H9 (cell line): ENCODE data around the gene PTTG2. TPM values are rescaled to one million over a fixed set of nuclear protein-coding genes. Genes with fewer than 3 reads are reported as not detected.

Experiments used
- DNase-seq: peaks from one replicate; pipeline ENCODE4 v3.0.0-alpha.2; 2017
- H2AFZ ChIP-seq: one replicate; pipeline ENCODE4 v1.6.1; 2013; ENCODE audit warnings: mild to moderate bottlenecking, low read length, control low read depth, moderate library complexity
- H2AK5ac ChIP-seq: 2 replicates; pipeline ENCODE4 v1.6.1; 2013; ENCODE audit warnings: low read length, control low read depth, mixed read lengths; ENCODE audit not compliant: insufficient read length
- H2BK120ac ChIP-seq: one replicate; pipeline ENCODE4 v1.6.1; 2013; ENCODE audit warnings: low read depth, mild to moderate bottlenecking, low read length, control low read depth, inconsistent platforms; ENCODE audit not compliant: poor library complexity, severe bottlenecking
- H2BK12ac ChIP-seq: 2 replicates; pipeline ENCODE4 v1.6.1; 2013; ENCODE audit warnings: low read length, control low read depth, mixed read lengths, low read depth; ENCODE audit not compliant: insufficient read length
- H2BK15ac ChIP-seq: 2 replicates; pipeline ENCODE4 v1.6.1; 2013; ENCODE audit warnings: low read depth, low read length, control low read depth
- H2BK20ac ChIP-seq: one replicate; pipeline ENCODE4 v1.6.1; 2013; ENCODE audit warnings: low read depth, mild to moderate bottlenecking, low read length, control low read depth, inconsistent platforms; ENCODE audit not compliant: poor library complexity, severe bottlenecking
- H2BK5ac ChIP-seq: 2 replicates; pipeline ENCODE4 v1.6.1; 2013; ENCODE audit warnings: low read length, control low read depth, mixed read lengths; ENCODE audit not compliant: insufficient read length
- H3K14ac ChIP-seq: 2 replicates; pipeline ENCODE4 v1.6.1; 2013; ENCODE audit warnings: low read length, control low read depth; ENCODE audit not compliant: insufficient read depth
- H3K18ac ChIP-seq: 2 replicates; pipeline ENCODE4 v1.6.1; 2013; ENCODE audit warnings: low read depth, mild to moderate bottlenecking, mixed read lengths, low read length, control low read depth; ENCODE audit not compliant: insufficient read length
- H3K23ac ChIP-seq: 2 replicates; pipeline ENCODE4 v1.6.1; 2013; ENCODE audit warnings: low read length, control low read depth, mixed read lengths, low read depth; ENCODE audit not compliant: insufficient read length
- H3K23me2 ChIP-seq: 2 replicates; pipeline ENCODE4 v1.6.1; 2013; ENCODE audit warnings: low read depth, mild to moderate bottlenecking, mixed read lengths, low read length, control low read depth; ENCODE audit not compliant: insufficient read length, poor library complexity, severe bottlenecking
- H3K27ac ChIP-seq: 2 replicates; pipeline ENCODE4 v1.5.1; 2013; ENCODE audit warnings: low read length, control low read depth, mixed read lengths, low read depth; ENCODE audit not compliant: insufficient read length
- H3K27me3 ChIP-seq: 2 replicates; pipeline ENCODE4 v1.6.1; 2013; ENCODE audit warnings: low read length, control low read depth, inconsistent platforms; ENCODE audit not compliant: insufficient read depth
- H3K4ac ChIP-seq: 2 replicates; pipeline ENCODE4 v1.6.1; 2013; ENCODE audit warnings: low read depth, mild to moderate bottlenecking, control low read depth, inconsistent platforms, low read length, moderate library complexity
- H3K4me1 ChIP-seq: 2 replicates; pipeline ENCODE4 v1.6.1; 2013; ENCODE audit warnings: low read length, control low read depth, inconsistent platforms; ENCODE audit not compliant: insufficient read depth
- H3K4me2 ChIP-seq: 2 replicates; pipeline ENCODE4 v1.6.1; 2013; ENCODE audit warnings: low read length, control low read depth, mixed read lengths; ENCODE audit not compliant: insufficient read length, insufficient read depth
- H3K56ac ChIP-seq: 2 replicates; pipeline ENCODE4 v1.6.1; 2013; ENCODE audit warnings: low read depth, mild to moderate bottlenecking, mixed read lengths, low read length, control low read depth; ENCODE audit not compliant: insufficient read length
- H3K79me1 ChIP-seq: 2 replicates; pipeline ENCODE4 v1.6.1; 2013; ENCODE audit warnings: low read depth, mild to moderate bottlenecking, moderate library complexity, low read length, control low read depth, inconsistent platforms; ENCODE audit not compliant: insufficient read depth, poor library complexity, severe bottlenecking
- H3K79me2 ChIP-seq: 2 replicates; pipeline ENCODE4 v1.6.1; 2013; ENCODE audit warnings: low read length, control low read depth, inconsistent platforms; ENCODE audit not compliant: insufficient read depth
- H3K9ac ChIP-seq: 2 replicates; pipeline ENCODE4 v1.6.1; 2013; ENCODE audit warnings: low read length, control low read depth, mixed read lengths; ENCODE audit not compliant: insufficient read length; ENCODE audit errors: extremely low read depth
- H3K9me3 ChIP-seq: one replicate; pipeline ENCODE4 v1.6.1; 2013; ENCODE audit warnings: low read depth, low read length, inconsistent platforms; ENCODE audit not compliant: control insufficient read depth
- H3T11ph ChIP-seq: one replicate; pipeline ENCODE4 v1.6.1; 2013; ENCODE audit warnings: mild to moderate bottlenecking, low read length, control low read depth, inconsistent platforms
- H4K20me1 ChIP-seq: one replicate; pipeline ENCODE4 v1.6.1; 2013; ENCODE audit not compliant: control insufficient read depth, insufficient read length, insufficient read depth
- H4K5ac ChIP-seq: 2 replicates; pipeline ENCODE4 v1.6.1; 2013; ENCODE audit warnings: low read depth, mild to moderate bottlenecking, mixed read lengths, low read length, control low read depth; ENCODE audit not compliant: insufficient read length
- H4K8ac ChIP-seq: replicated peaks from 2 replicates; pipeline ENCODE4 v1.6.1; 2013; ENCODE audit warnings: low read length, control low read depth, mixed read lengths, low read depth; ENCODE audit not compliant: insufficient read length
- H4K91ac ChIP-seq: 2 replicates; pipeline ENCODE4 v1.6.1; 2013; ENCODE audit warnings: low read depth, mild to moderate bottlenecking, moderate library complexity, mixed read lengths, low read length, control low read depth; ENCODE audit not compliant: insufficient read length
- H3K27ac Mint-ChIP-seq, 3 experiments: 2 replicates in 2 of 3; 3 replicates in 1 of 3; pipeline ENCODE4 v1.8.0; 2020 to 2021; ENCODE audit warnings: mixed read lengths in 3 of 3, mild to moderate bottlenecking in 1 of 3, moderate library complexity in 1 of 3
- H3K27me3 Mint-ChIP-seq: 2 replicates; pipeline ENCODE4 v1.8.0; 2021; ENCODE audit warnings: low read depth, mild to moderate bottlenecking, moderate library complexity, mixed read lengths
- H3K36me3 Mint-ChIP-seq, 3 experiments: 2 replicates in 2 of 3; 3 replicates in 1 of 3; pipeline ENCODE4 v1.8.0; 2020 to 2021; ENCODE audit warnings: low read depth in 3 of 3, mixed read lengths in 3 of 3; ENCODE audit not compliant: insufficient read depth in 1 of 3
- H3K4me1 Mint-ChIP-seq, 2 experiments: 2 replicates each; pipeline ENCODE4 v1.8.0; 2020; ENCODE audit warnings: mixed read lengths in 2 of 2
- H3K4me3 Mint-ChIP-seq, 2 experiments: 2 replicates in 1 of 2; 3 replicates in 1 of 2; pipeline ENCODE4 v1.8.0; 2020 to 2021; ENCODE audit warnings: mild to moderate bottlenecking in 2 of 2, mixed read lengths in 2 of 2, moderate library complexity in 1 of 2
- H3K9me3 Mint-ChIP-seq, 2 experiments: 2 replicates in 1 of 2; 3 replicates in 1 of 2; pipeline ENCODE4 v1.8.0; 2020; ENCODE audit warnings: mild to moderate bottlenecking in 2 of 2, mixed read lengths in 2 of 2, moderate library complexity in 1 of 2
- WGBS: extraction: QIAGEN DNeasy Blood & Tissue Kit; methylation state at CpG from one replicate; pipeline ENCODE4 v1.1.7; 2013; ENCODE audit warnings: missing lambda C conversion rate, low lambda C conversion rate, mixed read lengths; ENCODE audit not compliant: insufficient read length; ENCODE audit errors: extremely low coverage; 5-methylcytosine and 5-hydroxymethylcytosine counted together
- total RNA-seq: library from RNA; stranded (reverse); gene quantifications from 2 replicates; pipeline ENCODE4 v1.2.1, GENCODE V29; 2021
- TF ChIP-seq, protein P1 (sequence below): fragments of 200-600 bp; sonication (generic); conservative IDR thresholded peaks from 3 replicates; pipeline ENCODE4 v1.8.0; 2021; ENCODE audit warnings: antibody characterized with exemption, mild to moderate bottlenecking

The PTTG2 gene
- total RNA-seq, 1 experiment from 2014 or later: not detected

DNA sequence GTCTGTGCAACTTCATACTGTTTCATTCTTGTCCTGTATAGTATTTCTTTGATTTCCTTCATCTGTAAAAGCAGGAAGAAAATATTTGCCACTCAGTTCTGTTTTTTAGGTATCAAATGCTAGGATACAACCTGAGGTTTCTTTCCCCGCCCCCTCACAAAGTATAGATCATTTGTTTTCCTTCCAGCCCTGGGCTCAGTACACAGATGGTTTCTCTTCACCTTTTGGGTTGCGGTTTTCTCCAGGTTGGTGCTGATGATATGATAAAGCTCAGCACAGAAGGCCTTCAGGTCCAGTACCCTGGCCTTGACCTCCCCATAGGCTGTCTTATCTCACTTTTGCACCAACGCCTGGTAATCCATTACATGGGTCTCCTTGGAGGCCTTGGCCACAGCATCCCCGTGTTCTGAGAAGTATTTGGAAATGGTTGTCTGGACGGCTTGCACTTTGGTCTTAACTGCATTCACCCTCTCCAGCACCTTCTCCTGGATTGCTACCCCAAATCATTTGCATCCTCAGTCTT is 35.2 kb downstream of the PTTG2 start:
- Histone ChIP-seq H4K91ac (no peak overlapping the region), H2BK120ac (no peak overlapping the region), H4K5ac (no peak overlapping the region), H3K14ac (no peak overlapping the region), H2BK15ac (no peak overlapping the region), H4K8ac (no peak overlapping the region), H3K9me3 (no peaks in the 10 kb centered on the region), H3K56ac (no peak overlapping the region), H3K27me3 (no peaks in the 10 kb centered on the region), H2BK12ac (no peak overlapping the region), H3K4ac (no peak overlapping the region), H3K4me1 (peaks cover 8% of the 10 kb centered on the region; the same call in 1 of the 2 replicates), H3K4me2 (no peak overlapping the region), H2AK5ac (no peak overlapping the region), H2BK5ac (no peak overlapping the region), H3K18ac (no peak overlapping the region), H3K23me2 (no peaks in the 10 kb centered on the region), H3T11ph (no peak overlapping the region), H3K27ac (no peak overlapping the region), H2BK20ac (no peak overlapping the region), H4K20me1 (no peaks in the 10 kb centered on the region), H3K79me1 (no peaks in the 10 kb centered on the region), H3K79me2 (peaks cover 2% of the 10 kb centered on the region; the same call in 1 of the 2 replicates), H3K23ac (no peak overlapping the region), H2AFZ (no peak overlapping the region), H3K9ac (no peak overlapping the region)
- Mint-ChIP-seq H3K9me3 (no peaks in the 10 kb centered on the region), H3K27ac (peak overlapping the region in 1 of 3 experiments; percentile 63; a peak in 2 of 7 replicates), H3K27me3 (no peaks in the 10 kb centered on the region), H3K36me3 (peaks cover 0 to 7% (median 5%) of the 10 kb centered on the region in 3 experiments; a peak in 5 of 7 replicates), H3K4me1 (peaks cover 46 to 63% of the 10 kb centered on the region in 2 experiments), H3K4me3 (no peak overlapping the region)
- TF ChIP-seq, protein P1, sequence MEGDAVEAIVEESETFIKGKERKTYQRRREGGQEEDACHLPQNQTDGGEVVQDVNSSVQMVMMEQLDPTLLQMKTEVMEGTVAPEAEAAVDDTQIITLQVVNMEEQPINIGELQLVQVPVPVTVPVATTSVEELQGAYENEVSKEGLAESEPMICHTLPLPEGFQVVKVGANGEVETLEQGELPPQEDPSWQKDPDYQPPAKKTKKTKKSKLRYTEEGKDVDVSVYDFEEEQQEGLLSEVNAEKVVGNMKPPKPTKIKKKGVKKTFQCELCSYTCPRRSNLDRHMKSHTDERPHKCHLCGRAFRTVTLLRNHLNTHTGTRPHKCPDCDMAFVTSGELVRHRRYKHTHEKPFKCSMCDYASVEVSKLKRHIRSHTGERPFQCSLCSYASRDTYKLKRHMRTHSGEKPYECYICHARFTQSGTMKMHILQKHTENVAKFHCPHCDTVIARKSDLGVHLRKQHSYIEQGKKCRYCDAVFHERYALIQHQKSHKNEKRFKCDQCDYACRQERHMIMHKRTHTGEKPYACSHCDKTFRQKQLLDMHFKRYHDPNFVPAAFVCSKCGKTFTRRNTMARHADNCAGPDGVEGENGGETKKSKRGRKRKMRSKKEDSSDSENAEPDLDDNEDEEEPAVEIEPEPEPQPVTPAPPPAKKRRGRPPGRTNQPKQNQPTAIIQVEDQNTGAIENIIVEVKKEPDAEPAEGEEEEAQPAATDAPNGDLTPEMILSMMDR: no peak
- DNase-seq: no peak
- WGBS: no CpG with 5 or more reads among the region's 5 CpGs
